Activated CD8-positive, alpha-beta memory T cell treated with anti-CD3 and anti-CD28 coated beads, Interleukin-2, amount 50 U/mL, for 48 hours (primary cell): ENCODE data around the gene DNM3.

Experiments used
- DNase-seq: peaks from one replicate; pipeline ENCODE4 v3.0.0-alpha.2; 2020

The DNM3 gene

DNA sequence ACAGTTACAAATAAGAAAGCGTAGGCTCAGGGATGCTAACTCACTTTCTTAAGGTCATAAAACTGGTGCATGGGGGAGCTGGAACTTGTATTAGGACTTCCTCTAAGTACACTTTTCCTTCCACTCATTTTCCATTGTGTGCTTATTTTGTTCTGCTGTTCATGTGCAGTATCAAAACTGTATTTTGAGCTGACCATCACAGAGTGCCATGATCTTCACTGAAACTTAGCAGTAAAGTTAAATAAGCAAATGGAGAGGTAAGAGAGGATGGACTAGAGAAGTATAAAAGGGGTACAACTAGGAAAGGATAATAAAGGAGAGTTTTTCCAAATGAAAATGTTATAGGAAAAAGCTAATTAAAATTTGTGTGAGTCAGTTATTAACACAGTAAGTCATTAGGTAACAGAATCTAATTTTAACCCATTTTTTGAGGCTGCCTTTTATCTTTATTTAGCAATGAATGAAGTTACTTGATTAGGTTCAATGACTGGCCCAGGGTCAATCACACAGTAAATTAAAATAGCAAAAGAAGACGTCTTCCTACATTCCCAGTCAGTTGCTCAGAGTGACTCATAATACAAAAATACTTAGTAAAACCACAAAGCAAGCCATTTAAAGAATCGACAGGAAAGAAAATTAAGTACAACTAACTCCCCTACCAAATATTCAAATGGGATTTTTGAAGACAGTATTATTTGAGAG, 413.4 kb downstream of the DNM3 start:
- no peak for DNase-seq

DNA sequence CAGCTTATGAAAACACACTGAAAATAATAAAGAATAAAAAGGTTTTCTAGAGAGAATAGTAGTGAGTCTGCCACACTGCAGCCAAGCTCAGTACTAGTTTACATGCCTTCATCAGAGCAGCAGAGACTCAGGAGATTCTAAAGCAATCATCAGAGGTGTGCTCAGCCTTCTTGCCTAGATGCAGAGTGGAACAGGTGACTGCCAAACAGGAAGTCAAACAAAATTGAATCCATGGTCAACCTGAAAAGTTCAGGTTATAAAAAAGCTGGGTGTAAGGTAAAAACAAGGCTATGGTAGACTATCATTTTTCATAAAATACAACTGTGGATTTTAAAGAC, 413.9 kb downstream of the DNM3 start:
- DNase-seq, result no peak

DNA sequence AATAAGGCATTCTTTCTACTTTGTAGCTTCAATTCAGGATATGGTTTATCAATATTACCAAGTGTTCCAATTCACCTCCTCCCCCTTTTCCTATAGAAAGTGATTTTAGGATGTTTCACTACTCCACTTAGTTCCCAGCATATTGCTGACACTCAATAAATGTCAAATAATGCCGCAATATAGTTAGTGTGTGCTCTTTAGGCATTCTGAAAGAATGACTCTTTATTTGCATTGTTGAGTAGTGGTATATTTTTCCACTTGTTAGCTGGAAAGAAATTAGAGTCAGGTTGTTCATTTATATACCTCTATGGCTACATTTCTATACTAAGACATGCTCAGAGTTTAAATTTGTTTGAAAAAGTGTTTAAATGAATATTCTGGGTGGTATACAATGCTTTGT, 424.6 kb downstream of the DNM3 start:
- no peak for DNase-seq

DNA sequence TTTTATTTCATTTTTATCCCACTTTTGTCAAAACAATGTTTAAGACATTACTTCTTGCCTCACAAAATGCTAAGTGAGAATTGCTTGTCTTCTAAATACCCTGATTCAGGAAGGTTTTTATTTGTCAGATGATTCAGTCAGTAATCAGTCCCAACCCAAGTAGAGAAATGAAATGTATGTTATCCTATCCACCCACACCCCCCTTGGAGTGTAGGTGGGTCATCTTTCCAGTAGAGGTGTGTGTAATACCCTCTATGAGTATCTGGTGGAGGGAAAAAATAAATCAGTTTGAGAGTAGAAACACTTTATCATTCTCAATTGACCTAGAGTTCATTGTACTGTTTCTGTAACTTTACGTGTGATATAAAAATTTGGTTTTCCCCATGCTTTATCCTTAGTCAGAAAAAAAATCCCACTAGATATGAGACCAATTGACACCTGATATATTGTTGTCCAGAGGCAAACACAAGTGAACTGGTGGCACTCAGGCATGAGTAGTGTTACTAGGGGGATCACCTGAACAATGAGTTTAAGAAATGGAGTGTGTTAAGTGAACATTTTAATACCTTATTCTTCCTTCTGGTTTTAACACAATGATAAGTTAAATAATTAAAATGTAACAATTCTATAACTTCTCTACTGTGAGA, 425.4 kb downstream of the DNM3 start:
- DNase-seq, result no peak

- DNase-seq, result no peak
These were observed 426.9 kb downstream of the DNM3 start for GRCh38 chr1:172268237-172268636.

DNA sequence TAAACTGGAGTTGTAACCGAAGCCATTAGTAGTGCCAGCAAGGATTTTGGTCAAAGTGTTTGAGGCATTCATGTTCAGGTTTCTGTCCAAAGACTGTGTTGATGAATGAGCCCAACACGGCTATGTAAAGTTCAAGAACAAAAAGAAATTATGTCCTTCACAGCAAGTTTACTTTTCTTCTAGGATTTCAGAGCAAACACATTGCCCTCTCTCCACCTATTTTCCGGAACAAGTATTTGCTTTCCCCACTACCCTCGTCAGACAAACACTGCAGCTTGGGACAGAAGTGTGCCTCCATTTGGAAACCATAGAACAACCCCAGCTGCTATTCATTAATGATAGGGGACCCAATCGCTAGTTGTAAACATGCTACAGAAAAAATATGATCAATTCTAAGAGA, 427.8 kb downstream of the DNM3 start:
- DNase-seq, result no peak

DNA sequence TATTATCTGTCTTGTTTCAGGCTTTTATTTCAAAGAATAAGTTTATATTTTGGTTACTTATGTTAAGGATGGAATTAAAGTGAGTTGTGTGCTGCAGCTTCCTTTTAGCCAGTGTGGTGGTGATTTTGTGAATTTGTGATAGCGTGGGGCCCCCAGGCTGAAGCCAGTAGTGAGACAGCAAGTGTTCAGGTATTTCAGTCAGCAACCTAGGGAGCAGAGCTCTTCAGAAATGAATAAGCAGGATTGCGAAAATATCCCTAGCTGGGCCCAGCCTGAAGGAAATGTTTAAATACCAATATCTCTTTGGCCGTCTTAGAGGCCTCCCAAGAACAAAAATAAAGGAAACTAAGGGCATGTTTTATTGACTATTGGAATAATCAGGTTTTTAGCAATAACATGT, 428.3 kb downstream of the DNM3 start:
- no peak for DNase-seq

DNA sequence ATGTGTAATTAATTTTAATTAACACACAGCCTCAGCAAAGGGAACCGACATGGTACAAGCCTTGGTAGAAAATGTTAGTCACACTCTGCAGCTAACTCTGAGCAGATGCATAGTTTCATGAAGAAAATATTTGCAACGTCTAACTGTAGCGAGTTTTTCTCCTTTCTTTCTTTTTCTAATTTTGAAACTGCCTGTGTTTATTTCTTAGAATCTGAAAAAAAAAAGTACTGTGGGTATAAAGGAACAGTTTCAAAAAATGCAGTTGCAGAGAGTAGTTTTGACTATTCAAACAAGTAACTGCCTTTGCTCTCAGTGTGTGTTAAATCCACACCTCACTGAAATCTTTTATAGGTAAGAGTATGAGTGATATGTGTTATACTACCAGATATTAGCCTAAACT, 429.3 kb downstream of the DNM3 start:
- DNase-seq, result no peak

- DNase-seq, result no peak
These were observed 430.8 kb downstream of the DNM3 start for GRCh38 chr1:172272087-172272486.

DNA sequence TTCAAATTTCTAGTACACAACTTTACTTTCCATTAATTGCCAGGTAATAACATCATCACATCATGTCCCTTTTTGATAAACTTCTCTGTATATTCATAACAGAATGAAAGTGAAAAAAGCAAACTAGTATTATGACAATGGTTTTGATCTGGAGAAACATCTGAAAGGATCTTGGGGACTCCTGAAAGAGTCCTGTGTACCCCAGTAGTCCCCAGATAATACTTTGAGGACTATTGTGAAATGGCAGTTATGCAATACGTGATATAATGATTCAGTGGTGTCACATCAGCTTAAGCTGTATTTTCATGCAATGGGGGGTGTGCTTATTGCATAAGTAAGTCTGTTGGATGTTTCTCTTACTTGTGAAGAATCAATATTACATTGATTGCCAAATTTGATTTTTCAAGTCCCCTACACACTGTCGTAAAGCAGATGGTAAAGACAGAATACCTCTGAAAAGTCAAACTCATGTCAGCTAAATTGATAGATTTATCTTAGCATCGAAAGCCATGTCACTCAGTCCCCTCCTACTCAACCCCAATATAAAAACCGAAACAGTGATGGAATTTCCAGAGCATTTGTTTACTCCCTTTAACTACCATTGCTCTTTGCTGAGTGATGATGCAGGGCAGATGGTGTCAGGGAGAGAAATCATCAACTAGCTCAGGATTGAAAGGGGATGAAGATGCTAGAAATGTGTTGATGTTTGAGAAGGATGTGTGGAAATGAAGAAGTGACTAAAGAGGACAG, 432.5 kb downstream of the DNM3 start:
- DNase-seq, result no peak

- DNase-seq, result no peak
These were observed 434.2 kb downstream of the DNM3 start for GRCh38 chr1:172275478-172275877.

GRCh38 chr1:172276120-172276818, 435.0 kb downstream of the DNM3 start:
- no peak for DNase-seq

- DNase-seq, result no peak
These were observed 436.0 kb downstream of the DNM3 start for GRCh38 chr1:172277275-172277674.

- no peak for DNase-seq
These were observed 436.7 kb downstream of the DNM3 start for GRCh38 chr1:172277989-172278388.

DNA sequence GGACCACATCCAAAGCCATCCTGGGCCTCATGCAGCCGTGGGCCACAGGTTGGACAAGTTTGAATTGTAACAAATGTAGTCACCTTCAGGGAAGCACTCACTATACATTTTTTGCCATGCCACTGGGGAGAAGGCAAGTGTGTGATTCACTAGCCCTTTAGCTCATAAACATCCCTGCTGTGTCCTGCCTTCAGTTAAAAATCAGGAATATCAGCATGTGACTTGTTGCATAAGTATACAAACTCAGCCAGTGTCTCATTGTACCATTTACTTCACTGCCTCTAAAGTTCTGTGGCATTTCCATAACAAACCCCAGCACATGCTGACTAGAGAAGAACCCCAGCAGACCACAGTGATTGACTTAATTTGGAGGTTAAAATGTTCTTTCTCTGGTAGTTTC, 437.2 kb downstream of the DNM3 start:
- no peak for DNase-seq

- no peak for DNase-seq
These were observed 438.8 kb downstream of the DNM3 start for GRCh38 chr1:172279939-172280636.

- DNase-seq, result no peak
These were observed 442.5 kb downstream of the DNM3 start for GRCh38 chr1:172283766-172284165.

- no peak for DNase-seq
These were observed 445.4 kb downstream of the DNM3 start for GRCh38 chr1:172286629-172287076.

- no peak for DNase-seq
These were observed 445.9 kb downstream of the DNM3 start for GRCh38 chr1:172287208-172287607.

DNA sequence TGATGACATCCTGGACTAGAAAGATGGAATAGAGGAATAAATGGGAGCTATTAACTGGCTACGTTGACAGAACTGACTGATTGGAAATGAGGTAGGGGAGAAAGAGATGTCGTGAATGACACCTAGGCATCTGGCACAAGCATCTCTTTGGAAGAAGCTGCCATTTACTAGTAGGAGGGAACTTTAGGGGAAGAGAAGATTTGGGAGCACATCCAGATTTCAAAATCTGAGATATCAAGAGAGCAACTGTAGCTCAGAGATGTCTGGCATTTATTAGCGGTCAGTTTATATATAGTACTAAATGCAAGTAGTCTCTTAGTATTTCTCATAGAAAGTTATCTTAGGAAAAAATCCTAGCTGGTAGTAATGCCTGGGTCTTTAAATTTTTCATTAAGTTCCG, 447.3 kb downstream of the DNM3 start:
- DNase-seq, result no peak

- no peak for DNase-seq
These were observed 448.1 kb downstream of the DNM3 start for GRCh38 chr1:172289448-172289847.

GRCh38 chr1:172292840-172293239, 451.5 kb downstream of the DNM3 start:
- DNase-seq, result no peak

GRCh38 chr1:172293429-172293828, 452.1 kb downstream of the DNM3 start:
- no peak for DNase-seq
